NCI-H146 treated with DMSO at 0.1 percent for 48 hours (cell line): Measurements from ENCODE around the gene DNAJB9.

Experiments used
- DNase-seq: peaks from one replicate; lab custom pipeline; 2025; ENCODE audit not compliant: unreplicated experiment; lab: John Stamatoyannopoulos, UW

DNAJB9 gene

DNA sequence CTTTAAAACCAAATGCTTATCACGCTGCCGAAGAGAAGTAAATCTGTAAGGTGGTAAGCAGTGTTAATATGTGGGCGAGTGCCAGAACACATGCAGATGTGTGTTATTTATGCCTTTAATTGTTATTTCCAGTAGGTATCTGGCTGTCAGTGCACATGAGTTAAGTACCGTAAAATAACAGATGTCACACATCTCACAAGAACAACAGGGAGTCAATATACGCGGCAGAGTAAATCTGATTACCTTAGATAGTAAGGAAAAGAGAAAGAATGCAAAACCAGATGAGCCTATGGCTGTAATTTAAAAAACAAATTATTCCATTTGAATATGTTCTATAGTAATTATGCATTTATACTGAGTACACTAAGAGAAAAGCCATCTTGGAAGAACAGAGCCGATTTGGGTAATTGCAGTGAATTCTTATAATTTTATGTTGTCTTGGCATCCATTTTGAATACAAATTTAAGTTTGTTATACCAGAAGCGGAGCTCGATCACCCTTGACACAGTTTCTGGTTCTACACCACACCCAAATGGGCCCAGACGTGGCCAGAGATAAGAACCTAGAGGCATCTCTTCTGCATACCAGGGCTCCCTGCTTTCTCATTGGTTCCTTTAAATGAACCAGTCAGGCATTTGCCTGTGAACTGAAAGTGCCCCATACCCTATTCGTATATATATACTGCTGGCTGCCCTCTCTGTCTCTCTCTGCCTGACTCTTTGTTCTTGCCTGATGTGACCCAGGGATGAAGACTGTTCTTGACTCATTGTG lies 34.8 kb downstream of the DNAJB9 start:
- no peak for DNase-seq

DNA sequence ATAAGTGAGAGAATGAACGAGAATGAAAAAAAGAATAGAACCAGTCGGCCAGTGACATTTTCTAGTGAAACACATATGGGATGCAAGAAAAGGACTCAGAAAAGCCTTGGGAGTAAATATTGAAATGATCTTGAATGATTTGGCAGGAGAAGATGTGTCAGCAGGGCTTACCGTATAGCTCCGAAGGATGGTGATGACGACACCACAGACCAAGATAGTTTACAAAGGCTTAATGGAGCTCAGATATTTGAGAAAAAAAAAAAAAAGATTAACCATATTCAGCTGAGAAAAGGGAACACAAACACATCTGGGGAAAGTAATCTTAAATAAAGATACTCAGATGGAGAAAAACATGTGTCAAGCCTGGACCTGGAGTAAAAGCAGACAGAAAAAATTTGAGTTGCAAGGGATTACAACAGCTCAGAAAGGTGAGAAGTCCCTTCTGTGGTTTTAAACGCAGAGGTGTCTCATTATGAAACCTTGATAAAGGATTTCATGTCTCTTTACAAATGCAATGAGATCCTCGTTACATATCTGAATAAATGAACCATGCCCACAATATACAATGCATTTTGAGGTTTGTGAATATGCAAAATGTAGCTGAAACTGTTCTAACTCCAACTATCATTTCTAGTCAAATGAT lies 36.0 kb downstream of the DNAJB9 start:
- no peak for DNase-seq

DNA sequence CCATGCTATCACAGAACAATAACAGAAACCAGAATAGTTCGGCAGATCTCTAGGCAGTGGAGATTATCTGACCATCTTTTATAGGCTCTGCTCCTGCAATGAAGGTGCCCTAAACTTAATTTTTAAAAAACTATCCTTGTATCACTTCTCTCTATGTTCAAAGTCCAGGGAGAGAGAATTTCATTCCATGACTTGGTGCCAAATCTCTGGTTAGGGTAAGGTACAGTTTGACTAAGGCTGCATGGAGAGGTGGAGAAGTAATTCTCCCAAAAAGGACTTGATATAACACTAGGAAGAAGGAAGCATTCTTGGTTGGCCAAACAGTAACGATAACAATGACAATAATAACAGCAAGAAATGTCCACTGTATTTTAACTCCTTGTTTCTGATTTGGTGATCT lies 40.0 kb downstream of the DNAJB9 start:
- no peak for DNase-seq

DNA sequence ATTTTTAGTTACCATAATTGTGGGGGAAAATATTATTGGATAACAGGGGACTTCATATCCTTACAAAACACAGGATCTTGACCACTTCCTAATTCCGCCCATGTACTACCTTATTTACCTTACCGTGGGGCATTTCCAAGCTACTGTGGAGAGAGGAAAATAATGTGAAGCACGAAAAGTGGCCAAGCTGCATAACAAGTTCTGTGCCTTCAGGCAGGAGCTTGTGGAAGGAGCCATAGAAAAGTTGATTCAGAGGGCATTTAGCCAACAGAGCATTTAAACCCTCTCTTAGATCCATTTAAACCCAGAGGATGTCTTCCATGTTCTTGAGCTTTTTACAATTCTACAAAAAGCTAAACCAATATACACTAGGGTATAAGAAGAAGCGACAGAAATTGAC lies 41.6 kb downstream of the DNAJB9 start:
- DNase-seq: no peak

DNA sequence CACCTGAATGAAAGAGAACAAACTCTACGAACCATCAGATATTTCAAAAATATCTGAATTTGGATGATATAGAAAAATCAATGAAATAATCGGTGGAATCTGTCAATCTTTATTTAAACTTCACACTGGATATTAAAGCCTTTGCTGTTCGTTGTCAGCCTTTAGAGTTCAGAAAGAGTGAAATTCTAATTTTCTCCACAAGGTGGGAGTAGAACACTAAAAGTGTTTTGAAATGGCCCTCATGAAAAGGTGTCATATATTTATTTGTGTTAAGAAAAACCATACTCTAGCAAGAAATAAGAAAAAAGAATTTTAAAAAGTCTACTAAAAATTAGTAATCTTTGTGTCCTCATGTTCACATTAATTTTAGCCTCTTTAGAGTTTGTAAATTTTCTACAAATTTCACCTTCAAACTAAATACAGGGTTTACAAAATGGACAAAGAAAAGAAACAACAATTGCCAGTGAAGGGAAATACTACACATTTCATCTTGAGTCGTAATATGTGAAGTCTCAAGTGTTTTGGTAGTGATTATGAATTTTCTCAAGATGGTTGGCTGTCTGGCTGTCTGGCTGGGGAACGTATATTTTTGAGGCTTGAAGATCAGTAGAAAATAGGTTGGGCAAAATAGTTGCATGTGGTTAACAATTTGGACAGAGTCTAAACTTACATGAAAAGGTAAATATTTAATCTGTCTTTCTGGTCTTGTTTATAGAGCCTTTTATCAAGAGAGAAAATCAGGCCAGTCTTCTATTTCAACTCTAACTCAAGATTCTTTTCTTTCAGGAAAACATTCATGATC lies 43.7 kb downstream of the DNAJB9 start:
- DNase-seq: peak; percentile 47

DNA sequence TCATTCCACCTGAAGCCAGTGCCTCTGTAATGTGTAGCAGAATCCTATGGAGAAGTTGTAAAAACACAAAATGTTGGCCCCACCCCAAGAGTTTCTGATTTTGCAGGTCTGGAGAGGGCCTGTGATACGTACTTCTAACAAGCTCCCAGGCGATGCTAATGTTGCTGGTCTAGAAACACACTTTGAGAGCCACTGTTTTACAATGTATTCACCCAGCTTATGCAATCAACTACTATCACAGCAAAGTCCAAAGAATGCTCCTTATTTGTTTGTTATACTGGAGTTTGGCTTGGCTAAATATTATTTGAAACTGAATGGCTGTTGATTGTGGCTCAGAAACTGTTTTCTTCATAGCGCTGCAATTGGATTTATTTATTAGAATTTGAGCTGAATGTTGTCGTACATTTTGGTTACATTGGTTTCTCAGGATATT lies 44.3 kb downstream of the DNAJB9 start:
- no peak for DNase-seq

DNA sequence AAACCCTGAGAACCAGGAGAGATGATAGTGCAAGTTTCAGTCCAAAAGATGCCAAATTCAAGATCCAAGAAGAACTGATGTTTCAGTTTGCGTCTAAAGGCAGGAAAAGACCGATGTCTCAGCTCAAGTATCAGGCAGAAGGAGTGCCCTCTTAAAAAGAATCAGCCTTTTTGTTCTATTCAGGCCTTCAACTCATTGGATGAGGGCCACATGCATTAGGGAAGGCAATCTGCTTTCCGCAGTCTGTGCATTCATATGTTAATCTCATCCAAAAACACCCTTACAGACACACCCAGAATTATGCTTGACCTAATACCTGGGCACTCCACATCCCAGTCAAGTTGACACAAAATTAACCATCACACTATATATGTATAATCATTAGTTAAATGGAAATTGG lies 45.2 kb downstream of the DNAJB9 start:
- DNase-seq: no peak

DNA sequence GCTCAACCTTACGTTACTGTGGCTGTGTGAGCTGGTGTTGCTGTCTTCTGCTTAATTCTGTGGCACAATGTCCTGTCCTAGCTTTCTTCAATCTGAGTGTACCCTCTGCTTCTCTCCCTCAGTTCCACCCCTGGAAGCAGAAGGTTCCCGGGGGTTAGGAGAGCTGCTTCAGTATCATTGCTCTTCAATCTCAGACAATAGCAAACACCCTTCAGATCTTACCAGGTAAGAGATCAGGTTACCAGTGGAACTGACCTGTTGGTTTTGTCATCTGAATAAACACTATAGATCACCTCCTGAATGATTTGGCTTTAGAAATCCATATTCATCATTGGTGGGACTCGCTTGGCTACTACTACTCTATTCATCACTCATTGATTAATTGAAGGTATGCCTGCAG lies 48.4 kb downstream of the DNAJB9 start:
- DNase-seq: peak; percentile 24

DNA sequence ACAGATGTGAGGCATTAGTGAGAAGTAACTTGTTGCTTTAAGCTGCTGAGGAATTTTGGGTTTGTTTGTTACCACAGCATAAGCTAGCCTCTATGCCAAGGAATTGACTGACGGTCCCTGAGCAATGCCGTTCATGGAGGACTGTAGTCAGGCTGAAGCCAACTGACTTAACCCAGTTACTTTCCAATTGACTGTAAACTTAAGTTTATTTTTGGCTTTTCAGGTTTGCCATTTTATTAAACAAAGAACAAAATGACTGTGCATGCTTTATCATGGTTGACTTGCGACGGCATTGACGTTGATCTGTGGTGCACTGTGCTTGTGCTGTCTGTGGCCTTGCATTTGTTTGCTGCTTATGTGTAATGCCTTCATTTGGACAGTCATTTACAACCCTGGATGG lies 53.5 kb downstream of the DNAJB9 start:
- no peak for DNase-seq
